Measurements from ENCODE around the gene PIP5K1B. TPM values are rescaled to one million over a fixed set of nuclear protein-coding genes. Genes with fewer than 3 reads are reported as not detected.

The PIP5K1B gene
- total RNA-seq, 1 experiment from 2014 or later = 5.2 TPM

DNA sequence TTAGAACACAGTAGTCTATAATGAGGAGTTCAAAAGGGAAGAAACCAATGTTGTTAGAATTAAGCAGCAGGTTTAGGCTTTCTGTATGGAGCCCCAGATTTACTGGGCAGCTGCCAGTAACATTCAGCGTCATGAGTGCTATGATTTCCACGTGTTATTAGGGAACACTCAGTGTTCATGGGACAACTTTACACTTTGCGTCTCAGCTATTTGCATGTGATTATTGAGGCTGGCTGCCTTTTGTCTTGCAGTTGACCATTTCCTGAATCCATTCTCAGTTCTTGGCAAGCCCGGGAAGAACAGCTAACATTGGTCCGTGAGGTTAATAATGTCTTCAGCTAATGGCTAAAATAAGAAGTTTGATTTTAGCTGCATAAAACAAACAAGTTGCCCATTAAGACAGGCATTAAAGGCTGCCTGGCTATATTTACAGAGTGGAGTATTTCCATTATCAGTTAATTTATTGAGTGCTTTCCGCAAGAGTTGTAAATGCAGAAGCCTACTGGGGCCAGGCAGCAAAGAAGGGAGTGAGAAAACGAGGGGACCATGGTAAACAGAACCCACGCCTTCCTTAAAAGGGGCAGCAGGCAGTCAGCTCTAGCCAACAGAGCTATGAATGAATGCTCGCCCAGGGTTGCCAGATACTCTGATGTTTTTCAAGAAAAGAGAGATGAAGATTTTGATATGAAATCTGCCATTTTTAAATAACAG, 120.9 kb downstream of the PIP5K1B start (continued):
- TF ChIP-seq RORB (CRISPR knock-in tag; IDR thresholded peaks at IDR 0.05) (no peak), PRRX2 (CRISPR knock-in tag; IDR thresholded peaks at IDR 0.05) (no peak)
- TF ChIP-seq, protein P1, sequence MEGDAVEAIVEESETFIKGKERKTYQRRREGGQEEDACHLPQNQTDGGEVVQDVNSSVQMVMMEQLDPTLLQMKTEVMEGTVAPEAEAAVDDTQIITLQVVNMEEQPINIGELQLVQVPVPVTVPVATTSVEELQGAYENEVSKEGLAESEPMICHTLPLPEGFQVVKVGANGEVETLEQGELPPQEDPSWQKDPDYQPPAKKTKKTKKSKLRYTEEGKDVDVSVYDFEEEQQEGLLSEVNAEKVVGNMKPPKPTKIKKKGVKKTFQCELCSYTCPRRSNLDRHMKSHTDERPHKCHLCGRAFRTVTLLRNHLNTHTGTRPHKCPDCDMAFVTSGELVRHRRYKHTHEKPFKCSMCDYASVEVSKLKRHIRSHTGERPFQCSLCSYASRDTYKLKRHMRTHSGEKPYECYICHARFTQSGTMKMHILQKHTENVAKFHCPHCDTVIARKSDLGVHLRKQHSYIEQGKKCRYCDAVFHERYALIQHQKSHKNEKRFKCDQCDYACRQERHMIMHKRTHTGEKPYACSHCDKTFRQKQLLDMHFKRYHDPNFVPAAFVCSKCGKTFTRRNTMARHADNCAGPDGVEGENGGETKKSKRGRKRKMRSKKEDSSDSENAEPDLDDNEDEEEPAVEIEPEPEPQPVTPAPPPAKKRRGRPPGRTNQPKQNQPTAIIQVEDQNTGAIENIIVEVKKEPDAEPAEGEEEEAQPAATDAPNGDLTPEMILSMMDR (IDR thresholded peaks at IDR 0.05) = no peak
- TF ChIP-seq, protein P2, sequence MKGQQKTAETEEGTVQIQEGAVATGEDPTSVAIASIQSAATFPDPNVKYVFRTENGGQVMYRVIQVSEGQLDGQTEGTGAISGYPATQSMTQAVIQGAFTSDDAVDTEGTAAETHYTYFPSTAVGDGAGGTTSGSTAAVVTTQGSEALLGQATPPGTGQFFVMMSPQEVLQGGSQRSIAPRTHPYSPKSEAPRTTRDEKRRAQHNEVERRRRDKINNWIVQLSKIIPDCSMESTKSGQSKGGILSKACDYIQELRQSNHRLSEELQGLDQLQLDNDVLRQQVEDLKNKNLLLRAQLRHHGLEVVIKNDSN (CRISPR knock-in tag; IDR thresholded peaks at IDR 0.05) = no peak

DNA sequence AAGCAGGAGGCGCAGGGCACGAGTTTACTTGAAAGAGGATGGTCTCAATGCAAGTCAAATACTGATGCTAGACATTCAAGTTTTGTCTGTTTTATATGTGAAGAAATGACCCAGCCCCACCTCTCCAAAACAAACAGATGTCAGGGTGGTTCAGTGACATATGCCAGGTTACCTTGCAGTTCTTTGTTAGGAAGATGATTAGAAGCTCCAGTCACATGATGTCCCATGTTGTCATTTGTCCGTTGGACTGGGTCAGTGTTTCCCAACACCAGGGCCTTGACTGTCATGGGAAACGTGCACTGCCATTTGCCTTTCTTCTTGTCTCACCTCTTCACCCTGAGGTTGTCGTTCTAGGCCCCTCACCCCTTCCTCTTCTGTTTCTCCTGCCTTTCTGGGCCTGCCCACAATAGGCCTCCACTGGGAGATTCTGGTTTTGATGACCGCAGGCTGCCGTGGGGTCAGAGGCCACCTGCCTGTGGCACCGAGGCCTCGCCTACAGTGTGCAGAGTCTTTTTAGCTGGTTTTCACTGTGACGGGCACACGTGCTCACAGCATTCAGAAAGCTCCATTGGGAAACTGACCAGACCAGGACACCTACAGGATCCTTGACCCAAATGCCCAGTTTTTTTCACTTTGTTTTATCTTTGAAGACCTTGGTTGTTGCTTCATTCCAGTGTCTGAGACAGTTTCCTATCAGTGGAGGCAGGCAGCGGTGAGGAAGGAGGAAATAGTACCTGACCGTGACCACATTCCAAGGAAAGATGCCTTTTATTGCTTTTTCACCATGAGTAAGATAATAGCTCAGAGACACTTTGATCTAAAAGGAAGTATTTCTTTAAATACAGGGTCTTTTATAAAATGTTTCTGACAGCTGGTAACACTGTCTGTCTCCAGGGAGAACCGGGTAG, 123.1 kb downstream of the PIP5K1B start:
- Mint-ChIP-seq H3K27ac (no peak overlapping the region), H3K4me1 (peaks cover 46% of the 10 kb centered on the region), H3K27me3 (ENCODE audit: low read depth) (no peaks in the 10 kb centered on the region; the same call in 1 of the 2 replicates), H3K36me3 (no peaks in the 10 kb centered on the region), H3K4me3 (no peak overlapping the region), H3K9me3 (no peaks in the 10 kb centered on the region)
- ATAC-seq (no peak), DNase-seq (ENCODE audit: low spot score) (no peak)
- ChIA-PET POLR2A (no interaction called here), CTCF (interaction anchor here (1.2 kb wide), 1 partner anchor 171 kb away, joined by 3 read pairs; no protein-coding TSS in a partner anchor)
- TF ChIP-seq ZNF416 (CRISPR knock-in tag; IDR thresholded peaks at IDR 0.05) (no peak), ZNF121 (CRISPR knock-in tag; IDR thresholded peaks at IDR 0.05) (no peak), ZBTB21 (CRISPR knock-in tag; IDR thresholded peaks at IDR 0.05; ENCODE audit: borderline replicate concordance) (no peak), TP53 (CRISPR knock-in tag; IDR thresholded peaks at IDR 0.05) (no peak), IRF2 (CRISPR knock-in tag; IDR thresholded peaks at IDR 0.05; ENCODE audit: borderline replicate concordance, low read depth) (no peak), GABPB1 (CRISPR knock-in tag; IDR thresholded peaks at IDR 0.05) (no peak), NR1H2 (CRISPR knock-in tag; IDR thresholded peaks at IDR 0.05) (no peak), ZNF423 (CRISPR knock-in tag; IDR thresholded peaks at IDR 0.05) (no peak), SOX15 (CRISPR knock-in tag; IDR thresholded peaks at IDR 0.05) (no peak)
- TF ChIP-seq, protein P3, sequence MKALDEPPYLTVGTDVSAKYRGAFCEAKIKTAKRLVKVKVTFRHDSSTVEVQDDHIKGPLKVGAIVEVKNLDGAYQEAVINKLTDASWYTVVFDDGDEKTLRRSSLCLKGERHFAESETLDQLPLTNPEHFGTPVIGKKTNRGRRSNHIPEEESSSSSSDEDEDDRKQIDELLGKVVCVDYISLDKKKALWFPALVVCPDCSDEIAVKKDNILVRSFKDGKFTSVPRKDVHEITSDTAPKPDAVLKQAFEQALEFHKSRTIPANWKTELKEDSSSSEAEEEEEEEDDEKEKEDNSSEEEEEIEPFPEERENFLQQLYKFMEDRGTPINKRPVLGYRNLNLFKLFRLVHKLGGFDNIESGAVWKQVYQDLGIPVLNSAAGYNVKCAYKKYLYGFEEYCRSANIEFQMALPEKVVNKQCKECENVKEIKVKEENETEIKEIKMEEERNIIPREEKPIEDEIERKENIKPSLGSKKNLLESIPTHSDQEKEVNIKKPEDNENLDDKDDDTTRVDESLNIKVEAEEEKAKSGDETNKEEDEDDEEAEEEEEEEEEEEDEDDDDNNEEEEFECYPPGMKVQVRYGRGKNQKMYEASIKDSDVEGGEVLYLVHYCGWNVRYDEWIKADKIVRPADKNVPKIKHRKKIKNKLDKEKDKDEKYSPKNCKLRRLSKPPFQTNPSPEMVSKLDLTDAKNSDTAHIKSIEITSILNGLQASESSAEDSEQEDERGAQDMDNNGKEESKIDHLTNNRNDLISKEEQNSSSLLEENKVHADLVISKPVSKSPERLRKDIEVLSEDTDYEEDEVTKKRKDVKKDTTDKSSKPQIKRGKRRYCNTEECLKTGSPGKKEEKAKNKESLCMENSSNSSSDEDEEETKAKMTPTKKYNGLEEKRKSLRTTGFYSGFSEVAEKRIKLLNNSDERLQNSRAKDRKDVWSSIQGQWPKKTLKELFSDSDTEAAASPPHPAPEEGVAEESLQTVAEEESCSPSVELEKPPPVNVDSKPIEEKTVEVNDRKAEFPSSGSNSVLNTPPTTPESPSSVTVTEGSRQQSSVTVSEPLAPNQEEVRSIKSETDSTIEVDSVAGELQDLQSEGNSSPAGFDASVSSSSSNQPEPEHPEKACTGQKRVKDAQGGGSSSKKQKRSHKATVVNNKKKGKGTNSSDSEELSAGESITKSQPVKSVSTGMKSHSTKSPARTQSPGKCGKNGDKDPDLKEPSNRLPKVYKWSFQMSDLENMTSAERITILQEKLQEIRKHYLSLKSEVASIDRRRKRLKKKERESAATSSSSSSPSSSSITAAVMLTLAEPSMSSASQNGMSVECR (CRISPR knock-in tag; IDR thresholded peaks at IDR 0.05; ENCODE audit: borderline replicate concordance) = no peak
- TF ChIP-seq, protein P4, sequence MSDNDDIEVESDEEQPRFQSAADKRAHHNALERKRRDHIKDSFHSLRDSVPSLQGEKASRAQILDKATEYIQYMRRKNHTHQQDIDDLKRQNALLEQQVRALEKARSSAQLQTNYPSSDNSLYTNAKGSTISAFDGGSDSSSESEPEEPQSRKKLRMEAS (CRISPR knock-in tag; IDR thresholded peaks at IDR 0.05) = no peak
- TF ChIP-seq, protein P5, sequence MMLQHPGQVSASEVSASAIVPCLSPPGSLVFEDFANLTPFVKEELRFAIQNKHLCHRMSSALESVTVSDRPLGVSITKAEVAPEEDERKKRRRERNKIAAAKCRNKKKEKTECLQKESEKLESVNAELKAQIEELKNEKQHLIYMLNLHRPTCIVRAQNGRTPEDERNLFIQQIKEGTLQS (CRISPR knock-in tag; conservative IDR thresholded peaks at IDR 0.05) = no peak
- TF ChIP-seq, protein P6, sequence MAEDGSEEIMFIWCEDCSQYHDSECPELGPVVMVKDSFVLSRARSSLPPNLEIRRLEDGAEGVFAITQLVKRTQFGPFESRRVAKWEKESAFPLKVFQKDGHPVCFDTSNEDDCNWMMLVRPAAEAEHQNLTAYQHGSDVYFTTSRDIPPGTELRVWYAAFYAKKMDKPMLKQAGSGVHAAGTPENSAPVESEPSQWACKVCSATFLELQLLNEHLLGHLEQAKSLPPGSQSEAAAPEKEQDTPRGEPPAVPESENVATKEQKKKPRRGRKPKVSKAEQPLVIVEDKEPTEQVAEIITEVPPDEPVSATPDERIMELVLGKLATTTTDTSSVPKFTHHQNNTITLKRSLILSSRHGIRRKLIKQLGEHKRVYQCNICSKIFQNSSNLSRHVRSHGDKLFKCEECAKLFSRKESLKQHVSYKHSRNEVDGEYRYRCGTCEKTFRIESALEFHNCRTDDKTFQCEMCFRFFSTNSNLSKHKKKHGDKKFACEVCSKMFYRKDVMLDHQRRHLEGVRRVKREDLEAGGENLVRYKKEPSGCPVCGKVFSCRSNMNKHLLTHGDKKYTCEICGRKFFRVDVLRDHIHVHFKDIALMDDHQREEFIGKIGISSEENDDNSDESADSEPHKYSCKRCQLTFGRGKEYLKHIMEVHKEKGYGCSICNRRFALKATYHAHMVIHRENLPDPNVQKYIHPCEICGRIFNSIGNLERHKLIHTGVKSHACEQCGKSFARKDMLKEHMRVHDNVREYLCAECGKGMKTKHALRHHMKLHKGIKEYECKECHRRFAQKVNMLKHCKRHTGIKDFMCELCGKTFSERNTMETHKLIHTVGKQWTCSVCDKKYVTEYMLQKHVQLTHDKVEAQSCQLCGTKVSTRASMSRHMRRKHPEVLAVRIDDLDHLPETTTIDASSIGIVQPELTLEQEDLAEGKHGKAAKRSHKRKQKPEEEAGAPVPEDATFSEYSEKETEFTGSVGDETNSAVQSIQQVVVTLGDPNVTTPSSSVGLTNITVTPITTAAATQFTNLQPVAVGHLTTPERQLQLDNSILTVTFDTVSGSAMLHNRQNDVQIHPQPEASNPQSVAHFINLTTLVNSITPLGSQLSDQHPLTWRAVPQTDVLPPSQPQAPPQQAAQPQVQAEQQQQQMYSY (CRISPR knock-in tag; IDR thresholded peaks at IDR 0.05) = no peak
- TF ChIP-seq, protein P7, sequence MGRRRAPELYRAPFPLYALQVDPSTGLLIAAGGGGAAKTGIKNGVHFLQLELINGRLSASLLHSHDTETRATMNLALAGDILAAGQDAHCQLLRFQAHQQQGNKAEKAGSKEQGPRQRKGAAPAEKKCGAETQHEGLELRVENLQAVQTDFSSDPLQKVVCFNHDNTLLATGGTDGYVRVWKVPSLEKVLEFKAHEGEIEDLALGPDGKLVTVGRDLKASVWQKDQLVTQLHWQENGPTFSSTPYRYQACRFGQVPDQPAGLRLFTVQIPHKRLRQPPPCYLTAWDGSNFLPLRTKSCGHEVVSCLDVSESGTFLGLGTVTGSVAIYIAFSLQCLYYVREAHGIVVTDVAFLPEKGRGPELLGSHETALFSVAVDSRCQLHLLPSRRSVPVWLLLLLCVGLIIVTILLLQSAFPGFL (CRISPR knock-in tag; IDR thresholded peaks at IDR 0.05; ENCODE audit: borderline replicate concordance) = no peak

All from WTC11 (cell line).